Activated T-cell treated with anti-CD3 and anti-CD28 coated beads, Interleukin-2, amount 50 U/mL, for 4 hours (primary cell): ENCODE data around the gene ELMOD3. TPM values are rescaled to one million over a fixed set of nuclear protein-coding genes. Genes with fewer than 3 reads are reported as not detected.
"Not testable (repeated sequence)": the region's sequence is repeated elsewhere in the genome, so short reads cannot be mapped to it uniquely, and the experiment has no call there.

Experiments
- ATAC-seq, 2 donors: fragments of 200-7000 bp; cut with Tn5 transposase; one replicate each; pipeline ENCODE4 v1.10.0; 2021
- DNase-seq: peaks from one replicate; pipeline ENCODE4 v3.0.0-alpha.2; 2020
- H3K27me3 Mint-ChIP-seq: one replicate; pipeline ENCODE4 v1.8.0; 2021; ENCODE audit warnings: low read depth, mixed read lengths
- H3K36me3 Mint-ChIP-seq: one replicate; pipeline ENCODE4 v1.8.0; 2022; ENCODE audit warnings: mixed read lengths; ENCODE audit not compliant: insufficient read depth
- H3K4me1 Mint-ChIP-seq: one replicate; pipeline ENCODE4 v1.8.0; 2021; ENCODE audit warnings: low read depth, mixed read lengths
- H3K4me3 Mint-ChIP-seq: one replicate; pipeline ENCODE4 v1.8.0; 2021; ENCODE audit warnings: mild to moderate bottlenecking, moderate library complexity, mixed read lengths
- H3K9me3 Mint-ChIP-seq: one replicate; pipeline ENCODE4 v1.8.0; 2021; ENCODE audit warnings: mixed read lengths
- total RNA-seq, 3 donors: library from RNA; stranded (reverse); gene quantifications; one replicate each; pipeline ENCODE4 v1.2.1, GENCODE V29; 2021

ELMOD3 gene
- total RNA-seq, 3 donors from 2014 or later, result 5.5 to 9.9 (median 8.8) TPM

GRCh38 chr2:85324639-85325465, 29.7 kb upstream of the ELMOD3 start:
- Mint-ChIP-seq H3K27me3 (no peaks in the 10 kb centered on the region), H3K36me3 (peaks cover 60% of the 10 kb centered on the region), H3K4me1 (peaks cover 67% of the 10 kb centered on the region), H3K4me3 (peak overlapping the region; percentile 95), H3K9me3 (no peaks in the 10 kb centered on the region)
- DNase-seq, result no peak
- ATAC-seq, result no peak

GRCh38 chr2:85325466-85325811, 29.1 kb upstream of the ELMOD3 start:
- peaks cover 61% of the 10 kb centered on the region for H3K4me1 Mint-ChIP-seq
- peaks cover 54% of the 10 kb centered on the region for H3K36me3 Mint-ChIP-seq
- H3K27me3 Mint-ChIP-seq, result no peaks in the 10 kb centered on the region
- peak overlapping the region; percentile 95 for H3K4me3 Mint-ChIP-seq
- DNase-seq (no peak), ATAC-seq (no peak)
- H3K9me3 Mint-ChIP-seq, result no peaks in the 10 kb centered on the region

GRCh38 chr2:85326406-85327159, 28.0 kb upstream of the ELMOD3 start:
- H3K36me3 Mint-ChIP-seq, result peaks cover 43% of the 10 kb centered on the region
- no peaks in the 10 kb centered on the region for H3K27me3 Mint-ChIP-seq
- ATAC-seq, result peak; percentile 29 to 32

GRCh38 chr2:85327160-85327821, 27.3 kb upstream of the ELMOD3 start:
- peak; percentile 32 for DNase-seq
- Mint-ChIP-seq H3K4me3 (peak overlapping the region; percentile 95), H3K36me3 (peaks cover 36% of the 10 kb centered on the region), H3K27me3 (no peaks in the 10 kb centered on the region), H3K4me1 (peaks cover 43% of the 10 kb centered on the region), H3K9me3 (no peaks in the 10 kb centered on the region)
- peak; percentile 35 to 39 for ATAC-seq

More at GRCh38 chr2:85326406-85327159, 28.0 kb upstream of the ELMOD3 start:
- Mint-ChIP-seq H3K4me1 (peaks cover 50% of the 10 kb centered on the region), H3K4me3 (peak overlapping the region; percentile 95), H3K9me3 (no peaks in the 10 kb centered on the region)
- DNase-seq, result peak; percentile 18

- Mint-ChIP-seq H3K4me1 (peaks cover 35% of the 10 kb centered on the region), H3K4me3 (peak within 1 kb of the TSS; percentile 95), H3K36me3 (peaks cover 30% of the 10 kb centered on the region), H3K27me3 (no peaks in the 10 kb centered on the region), H3K9me3 (no peaks in the 10 kb centered on the region)
- peak; percentile 91 to 94 for ATAC-seq
- peak; percentile 93 for DNase-seq
These were observed 26.5 kb upstream of the ELMOD3 start, which contains the start of gene TGOLN2 for GRCh38 chr2:85327822-85328617. TGOLN2 (minus strand) TSS chr2:85327989; CDS start chr2:85327962, 27 bp downstream.

GRCh38 chr2:85329181-85329651, 25.4 kb upstream of the ELMOD3 start:
- peaks cover 23% of the 10 kb centered on the region for H3K4me1 Mint-ChIP-seq
- peaks cover 23% of the 10 kb centered on the region for H3K36me3 Mint-ChIP-seq
- no peak for DNase-seq
- H3K4me3 Mint-ChIP-seq, result peak overlapping the region; percentile 95
- no peaks in the 10 kb centered on the region for H3K9me3 Mint-ChIP-seq
- H3K27me3 Mint-ChIP-seq, result no peaks in the 10 kb centered on the region
- ATAC-seq, result no peak

- ATAC-seq, DNase-seq, H3K27me3 Mint-ChIP-seq, H3K9me3 Mint-ChIP-seq: not testable (repeated sequence)
- peak overlapping the region; percentile 95 for H3K4me3 Mint-ChIP-seq
- peaks cover 19% of the 10 kb centered on the region for H3K36me3 Mint-ChIP-seq
- peaks cover 19% of the 10 kb centered on the region for H3K4me1 Mint-ChIP-seq
These were observed 24.9 kb upstream of the ELMOD3 start for GRCh38 chr2:85329701-85330100.

- Mint-ChIP-seq H3K4me3 (no peak overlapping the region), H3K36me3 (peaks cover 7% of the 10 kb centered on the region), H3K27me3 (no peaks in the 10 kb centered on the region), H3K9me3 (no peaks in the 10 kb centered on the region), H3K4me1 (peaks cover 8% of the 10 kb centered on the region)
- ATAC-seq, result no peak
- no peak for DNase-seq
These were observed 23.5 kb upstream of the ELMOD3 start for GRCh38 chr2:85330839-85331636.

GRCh38 chr2:85333877-85334276, 20.7 kb upstream of the ELMOD3 start:
- not testable (repeated sequence) for H3K36me3 Mint-ChIP-seq, DNase-seq, H3K9me3 Mint-ChIP-seq, H3K27me3 Mint-ChIP-seq, H3K4me1 Mint-ChIP-seq, ATAC-seq, H3K4me3 Mint-ChIP-seq

GRCh38 chr2:85334928-85335327, 19.6 kb upstream of the ELMOD3 start:
- no peak overlapping the region for H3K4me3 Mint-ChIP-seq
- DNase-seq (no peak), ATAC-seq (no peak)
- no peaks in the 10 kb centered on the region for H3K36me3 Mint-ChIP-seq
- no peaks in the 10 kb centered on the region for H3K4me1 Mint-ChIP-seq
- H3K27me3 Mint-ChIP-seq, result no peaks in the 10 kb centered on the region
- no peaks in the 10 kb centered on the region for H3K9me3 Mint-ChIP-seq

GRCh38 chr2:85340034-85340892, 14.3 kb upstream of the ELMOD3 start:
- no peak for DNase-seq
- Mint-ChIP-seq H3K36me3 (peaks cover 18% of the 10 kb centered on the region), H3K27me3 (no peaks in the 10 kb centered on the region), H3K4me3 (no peak overlapping the region), H3K9me3 (no peaks in the 10 kb centered on the region), H3K4me1 (no peaks in the 10 kb centered on the region)
- no peak for ATAC-seq

GRCh38 chr2:85341269-85342029, 13.1 kb upstream of the ELMOD3 start:
- Mint-ChIP-seq H3K36me3 (peaks cover 24% of the 10 kb centered on the region), H3K4me3 (no peak overlapping the region), H3K4me1 (no peaks in the 10 kb centered on the region), H3K27me3 (no peaks in the 10 kb centered on the region), H3K9me3 (no peaks in the 10 kb centered on the region)
- DNase-seq (no peak), ATAC-seq (no peak)
